GM21825 (cell line): ENCODE measurements around the gene RNF126.
"Not testable (repeated sequence)": the region's sequence is repeated elsewhere in the genome, so short reads cannot be mapped to it uniquely, and the experiment has no call there.

Source experiments
- ATAC-seq: cut with Tn5 transposase; IDR thresholded peaks from one replicate; pipeline ENCODE4 v1.9.1; 2021; ENCODE audit warnings: mild to moderate bottlenecking, moderate library complexity; ENCODE audit not compliant: unreplicated experiment

Gene RNF126

DNA sequence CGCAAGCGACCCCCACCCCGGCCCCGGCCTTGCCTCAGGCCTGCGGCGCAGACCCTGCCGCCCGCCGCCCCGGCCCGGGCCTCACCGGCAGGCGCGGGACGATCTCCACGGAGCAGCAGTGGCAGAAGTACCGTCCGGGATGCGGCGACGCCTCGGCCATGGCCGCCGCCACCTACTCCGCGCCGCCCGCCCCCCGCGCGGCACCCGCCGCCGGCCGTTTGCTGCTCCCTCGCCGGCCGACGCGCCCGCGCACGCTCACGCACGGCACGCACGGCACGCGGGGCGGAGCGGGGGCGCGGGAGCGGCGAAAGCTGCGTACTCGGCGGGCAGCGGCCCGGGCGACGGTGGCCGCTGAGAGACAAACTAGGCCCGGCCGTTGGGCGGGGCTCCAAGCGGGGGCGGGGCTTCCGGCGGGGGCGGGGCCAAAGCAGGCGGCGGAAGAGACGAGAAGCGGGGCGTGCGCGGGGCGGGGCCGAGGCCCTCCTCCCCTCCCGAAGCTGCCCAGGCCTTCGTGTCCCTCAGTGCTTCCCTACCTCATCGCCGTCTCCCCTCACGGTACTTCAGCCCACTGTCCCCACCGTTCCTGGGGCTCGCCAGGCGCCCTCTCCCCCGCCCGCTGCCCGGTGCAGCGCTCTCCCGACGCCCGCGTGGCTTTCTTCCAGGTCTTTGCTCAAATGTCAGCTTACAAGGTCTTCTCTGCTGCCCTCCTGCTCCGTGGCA is at the start of gene RNF126:
RNF126 (minus strand) TSS at position 253 of the 720 bp plus-strand sequence; CDS start at position 160, 93 bp downstream.
- ATAC-seq = peak; percentile 44

DNA sequence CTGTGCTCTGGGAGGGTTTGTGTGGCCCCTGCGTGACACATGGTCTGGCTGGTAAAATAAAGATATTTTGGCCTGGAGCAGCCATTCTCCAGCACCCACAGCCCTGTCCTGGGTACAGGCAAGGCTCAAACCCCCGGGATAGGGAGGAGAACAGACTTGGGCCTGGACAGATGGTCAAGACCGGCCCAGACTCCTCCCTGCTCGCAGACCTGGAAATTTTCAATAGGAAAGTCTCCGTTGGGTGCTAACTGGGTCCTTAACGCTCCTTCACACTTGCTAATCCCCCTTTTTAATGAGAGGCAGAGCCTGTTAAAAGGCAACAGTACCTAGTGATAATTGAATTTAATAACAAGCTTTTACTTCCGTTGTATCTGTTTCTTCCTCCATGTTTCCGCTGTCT is 48.2 kb upstream of the RNF126 start:
- ATAC-seq = no peak

- no peak for ATAC-seq
These were observed 47.8 kb upstream of the RNF126 start for GRCh38 chr19:710767-711166.

DNA sequence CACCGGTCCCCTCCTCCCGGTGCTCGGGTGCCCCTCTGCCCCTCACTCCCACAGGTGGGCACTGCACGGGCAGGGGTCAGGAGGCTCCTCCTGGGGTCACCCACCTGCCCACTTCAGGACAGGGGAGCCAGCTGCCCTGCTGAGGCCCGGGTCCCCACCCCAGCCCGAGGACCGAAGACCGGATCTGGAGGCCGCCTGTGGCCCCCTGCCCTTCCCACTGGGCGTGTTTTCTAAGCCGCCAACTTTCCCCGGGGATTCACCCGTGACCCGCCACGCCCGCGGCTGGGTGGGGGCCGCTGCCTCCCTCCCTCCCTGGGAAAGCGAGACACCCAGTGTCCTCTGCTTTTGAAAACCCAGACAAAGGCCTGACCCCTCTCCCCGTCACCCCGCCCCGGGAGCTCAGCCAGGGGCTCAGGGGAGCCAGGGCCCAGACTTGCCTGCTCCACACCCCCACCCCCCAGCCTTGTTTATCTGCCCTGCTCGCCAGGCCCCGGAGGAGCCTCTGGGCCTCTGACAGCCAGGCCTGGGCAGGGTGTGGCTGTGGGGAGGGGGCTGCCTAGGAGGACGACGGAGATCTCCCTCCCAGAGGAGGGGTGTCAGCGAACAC is 47.1 kb upstream of the RNF126 start:
- no peak for ATAC-seq

- ATAC-seq = no peak
These were observed 46.4 kb upstream of the RNF126 start for GRCh38 chr19:709196-709964.

DNA sequence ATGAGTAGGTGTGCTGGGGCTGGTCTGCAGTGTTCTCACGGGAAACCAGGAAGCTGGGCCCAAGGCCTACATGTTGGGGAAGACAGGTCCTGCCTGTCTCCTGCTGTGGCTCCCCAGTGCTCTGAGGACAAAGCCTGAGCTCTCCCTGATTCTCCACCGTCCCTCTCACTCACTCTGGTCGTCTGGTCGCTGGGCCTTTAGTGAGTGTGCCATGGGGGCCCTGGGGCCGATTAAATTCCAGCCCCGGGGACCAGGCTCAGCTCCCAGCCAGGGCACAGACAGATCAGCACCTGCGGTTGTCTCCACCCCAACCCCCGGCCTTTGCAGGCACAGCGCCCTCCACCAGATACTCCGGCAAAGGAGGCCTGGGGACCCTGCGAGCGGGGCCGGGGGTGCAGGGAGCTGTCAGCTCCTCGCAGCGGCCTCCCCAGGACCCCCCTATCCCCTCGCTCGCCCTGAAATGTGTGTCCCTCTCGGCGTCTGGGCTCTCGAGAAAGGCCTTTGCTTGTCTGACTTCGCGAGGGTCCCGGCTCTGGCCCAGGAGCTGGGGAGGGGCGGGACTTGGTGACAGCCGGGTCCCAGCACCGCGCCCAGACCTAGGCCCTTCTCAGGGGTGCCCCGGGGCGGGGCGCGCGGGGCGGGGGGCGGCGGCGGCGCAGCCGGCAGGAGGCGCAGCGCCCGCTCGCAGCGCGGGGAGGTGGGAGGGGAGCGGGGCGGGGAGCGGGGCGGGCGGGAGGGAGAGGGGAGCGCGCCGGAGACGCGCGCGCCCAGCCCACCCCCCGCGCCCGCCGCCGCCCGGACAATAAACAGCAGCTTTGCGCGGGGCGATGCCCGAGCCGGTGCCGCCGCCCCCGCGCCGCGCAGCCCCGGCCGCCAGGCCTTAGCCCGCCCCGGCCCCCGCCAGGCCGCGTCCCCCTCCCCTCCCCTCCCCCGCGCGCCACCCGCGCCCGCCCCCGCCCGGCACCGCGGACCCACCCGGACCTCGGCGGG is 45.4 kb upstream of the RNF126 start, which contains the start of gene PALM:
PALM (plus strand) TSS at position 782 of the 990 bp plus-strand sequence. CDS start 212 bp downstream, outside the sequence.
- ATAC-seq = no peak

DNA sequence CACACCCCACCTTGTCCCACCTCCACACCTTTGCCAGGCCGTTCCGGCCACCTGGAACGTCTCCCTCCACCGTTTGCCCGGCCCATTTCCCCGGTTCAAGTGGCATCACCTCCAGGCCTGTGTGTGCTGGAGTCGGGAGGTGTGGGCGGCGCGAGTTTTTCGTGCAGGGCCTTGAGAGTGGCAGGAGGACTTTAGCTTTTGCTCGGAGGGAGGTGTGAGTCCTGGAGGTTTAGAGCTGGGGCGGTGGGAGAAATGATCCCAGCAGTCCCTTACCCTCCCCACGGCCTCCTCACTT is 41.4 kb upstream of the RNF126 start:
- no peak for ATAC-seq

GRCh38 chr19:703651-704446 is 40.8 kb upstream of the RNF126 start:
- ATAC-seq = no peak

- ATAC-seq = no peak
These were observed 40.3 kb upstream of the RNF126 start for GRCh38 chr19:703329-703650.

- not testable (repeated sequence) for ATAC-seq
These were observed 39.8 kb upstream of the RNF126 start for GRCh38 chr19:702847-703246.

DNA sequence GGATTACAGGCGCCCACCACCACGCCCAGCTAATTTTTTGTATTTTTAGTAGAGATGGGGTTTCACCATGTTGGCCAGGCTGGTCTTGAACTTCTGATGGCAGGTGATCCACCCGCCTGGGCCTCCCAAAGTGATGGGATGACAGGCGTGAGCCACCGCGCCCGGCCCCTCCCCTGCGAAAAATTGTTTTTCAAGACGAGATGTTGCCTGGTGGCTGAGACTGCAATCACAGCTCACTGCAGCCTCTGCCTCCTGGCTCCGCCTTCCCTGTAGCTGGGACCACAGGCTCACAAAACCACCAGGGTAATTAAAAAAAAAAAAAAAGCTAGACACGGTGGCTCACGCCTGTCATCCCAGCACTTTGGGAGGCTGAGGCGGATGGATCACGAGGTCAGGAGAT is 36.9 kb upstream of the RNF126 start:
- ATAC-seq = not testable (repeated sequence)

DNA sequence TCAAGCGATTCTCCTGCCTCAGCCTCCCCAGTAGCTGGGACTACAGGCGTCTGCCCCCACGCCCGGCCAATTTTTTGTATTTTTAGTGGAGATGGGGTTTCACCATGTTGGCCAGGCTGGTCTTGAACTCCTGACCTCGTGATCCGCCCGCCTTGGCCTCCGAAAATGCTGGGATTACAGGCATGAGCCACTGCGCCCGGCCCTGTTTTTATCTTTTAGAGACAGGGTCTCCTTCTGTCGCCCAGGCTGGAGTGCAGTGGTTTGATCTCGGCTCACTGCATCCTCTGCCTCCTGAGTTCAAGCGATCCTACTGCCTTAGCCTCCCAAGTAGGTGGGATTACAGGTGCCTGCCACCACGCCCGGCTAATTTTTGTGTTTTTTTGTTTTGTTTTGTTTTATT is 35.5 kb upstream of the RNF126 start:
- ATAC-seq = not testable (repeated sequence)

- no peak for ATAC-seq
These were observed 32.4 kb upstream of the RNF126 start, which contains the start of gene PRSS57 for GRCh38 chr19:695352-695949. Gene PRSS57, minus strand, starts transcription at chr19:695452. Its CDS starts 22 bp downstream, at chr19:695430.

DNA sequence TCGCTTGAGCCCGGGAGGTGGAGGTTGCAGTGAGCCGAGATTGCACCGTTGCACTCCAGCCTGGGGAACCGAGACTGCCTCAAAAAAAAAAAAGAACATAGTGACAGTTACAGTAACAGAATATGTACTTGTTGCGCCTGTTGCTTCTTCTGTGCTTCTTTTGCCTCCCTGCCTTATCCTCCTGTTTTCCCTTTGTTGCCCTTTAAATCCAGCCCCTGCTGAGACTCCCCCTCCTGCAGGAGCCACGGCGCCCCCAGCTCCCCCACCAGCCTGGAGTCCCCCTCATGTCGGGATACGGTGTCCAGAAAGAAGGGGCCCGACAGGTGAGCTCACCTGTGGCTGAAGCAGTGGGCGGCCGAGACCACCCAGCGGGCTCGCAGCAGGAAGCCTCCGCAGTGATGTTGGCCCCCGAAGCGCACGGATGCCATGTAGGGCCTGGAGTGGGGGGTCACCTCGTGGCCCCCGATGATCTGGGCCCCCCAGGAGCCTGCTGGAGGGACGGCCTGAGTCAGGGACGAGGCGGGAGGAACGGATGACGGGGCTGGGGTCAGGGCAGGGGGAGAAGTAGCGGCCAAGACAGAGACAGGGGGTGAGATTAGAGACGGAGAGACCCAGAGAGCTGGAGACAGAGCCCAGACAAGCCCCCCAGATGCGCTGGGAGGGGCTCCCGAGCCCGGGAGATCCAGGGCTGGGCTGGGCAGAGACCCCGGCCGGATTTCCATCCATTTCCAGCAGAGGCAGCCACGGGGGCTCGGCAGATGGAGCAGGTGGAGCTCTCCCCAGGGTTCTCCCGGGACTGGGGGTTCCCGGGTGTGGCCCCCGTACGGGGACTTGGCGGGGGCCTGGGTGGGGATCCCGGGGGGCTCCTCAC is 31.7 kb upstream of the RNF126 start:
- ATAC-seq = no peak

DNA sequence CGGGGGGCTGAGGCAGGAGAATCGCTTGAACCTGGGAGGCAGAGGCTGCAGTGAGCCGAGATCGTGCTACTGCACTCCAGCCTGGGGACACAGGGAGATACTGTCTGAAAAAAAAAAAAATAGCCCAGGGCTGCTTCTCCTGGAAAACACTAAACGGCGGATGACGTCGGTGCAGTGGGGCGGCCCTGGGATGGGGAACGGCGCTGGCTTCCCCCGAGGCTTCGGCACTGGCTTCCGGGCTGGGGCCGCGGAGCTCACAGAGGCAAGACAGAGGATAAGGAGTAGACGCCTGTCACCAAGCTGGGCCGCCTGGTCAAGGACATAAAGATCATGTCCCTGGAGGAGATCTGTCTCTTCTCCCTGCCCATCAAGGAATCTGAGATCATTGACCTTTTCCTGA is 27.2 kb upstream of the RNF126 start:
- ATAC-seq = no peak

DNA sequence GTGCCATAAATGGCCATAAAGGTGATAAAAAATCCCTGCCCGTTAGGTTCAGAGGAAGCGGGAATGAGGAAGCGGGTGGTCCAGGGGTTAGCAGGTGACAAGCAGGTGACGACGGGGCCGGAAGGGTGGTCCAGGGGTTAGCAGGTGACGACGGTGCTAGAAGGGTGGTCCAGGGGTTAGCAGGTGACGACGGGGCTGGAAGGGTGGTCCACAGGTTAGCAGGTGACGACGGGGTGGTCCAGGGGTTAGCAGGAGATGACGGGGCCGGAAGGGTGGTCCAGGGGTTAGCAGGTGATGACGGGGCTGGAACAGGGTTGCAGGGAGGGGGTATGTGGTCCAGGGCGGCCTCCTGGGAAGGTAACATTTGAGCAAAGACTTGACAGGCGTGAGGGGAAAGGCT is 26.0 kb upstream of the RNF126 start:
- ATAC-seq = no peak

GRCh38 chr19:688214-688613 is 25.2 kb upstream of the RNF126 start:
- no peak for ATAC-seq

DNA sequence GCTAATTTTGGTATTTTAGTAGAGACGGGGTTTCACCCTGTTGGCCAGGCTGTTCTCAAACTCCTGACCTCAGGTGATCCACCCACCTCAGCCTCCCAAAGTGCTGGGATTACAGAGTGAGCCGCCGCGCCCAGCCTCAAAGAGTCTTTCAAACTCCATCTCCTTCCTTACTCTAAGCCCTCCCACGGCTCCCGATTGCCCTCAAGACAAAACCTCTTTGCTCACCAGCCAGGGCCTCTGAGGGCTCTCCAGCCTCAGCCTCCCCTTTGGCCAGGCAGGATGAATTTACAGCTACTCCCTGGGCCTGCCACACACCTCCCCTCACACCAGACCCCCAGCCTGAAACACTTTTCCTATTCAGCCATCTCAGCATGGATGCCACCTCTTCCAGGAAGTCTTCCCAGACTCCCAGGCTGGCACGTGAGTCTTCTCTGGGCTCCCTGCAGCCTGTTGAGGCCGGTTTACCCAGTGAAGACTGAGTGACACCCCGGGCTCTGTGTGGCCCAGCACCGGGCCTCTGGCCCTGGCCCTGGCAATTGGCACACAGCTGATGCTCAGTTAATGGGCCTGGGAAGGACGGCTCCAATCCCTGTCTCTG is 24.7 kb upstream of the RNF126 start:
- ATAC-seq = no peak
